Smooth muscle cell (in vitro differentiated cells): ENCODE results near the gene PID1. TPM values are rescaled to one million over a fixed set of nuclear protein-coding genes. Genes with fewer than 3 reads are reported as not detected.

Source experiments
- DNase-seq: peaks from one replicate; lab custom pipeline; 2025; ENCODE audit not compliant: unreplicated experiment; lab: John Stamatoyannopoulos, UW
- H2AFZ ChIP-seq: fragments of 200-600 bp; sonication (generic); 2 replicates; pipeline ENCODE4 v1.6.0; 2016; ENCODE audit warnings: antibody characterized with exemption, low read depth, mild to moderate bottlenecking
- H3F3A ChIP-seq: fragments of 200-600 bp; sonication (generic); 2 replicates; pipeline ENCODE4 v1.6.0; 2017; ENCODE audit warnings: antibody characterized with exemption, low read depth
- H3K27ac ChIP-seq: fragments of 200-600 bp; sonication (generic); 2 replicates; pipeline ENCODE4 v1.5.1; 2016; ENCODE audit warnings: low read depth, mild to moderate bottlenecking
- H3K27me3 ChIP-seq: fragments of 200-600 bp; sonication (generic); 2 replicates; pipeline ENCODE4 v1.6.1; 2016; ENCODE audit warnings: low read depth, mild to moderate bottlenecking
- H3K36me3 ChIP-seq: fragments of 200-600 bp; sonication (generic); 2 replicates; pipeline ENCODE4 v1.5.1; 2016; ENCODE audit warnings: low read depth
- H3K4me1 ChIP-seq: fragments of 200-600 bp; sonication (generic); 2 replicates; pipeline ENCODE4 v1.5.1; 2016; ENCODE audit warnings: low read depth
- H3K4me2 ChIP-seq: fragments of 200-600 bp; sonication (generic); 2 replicates; pipeline ENCODE4 v1.6.0; 2016; ENCODE audit warnings: mild to moderate bottlenecking
- H3K4me3 ChIP-seq: fragments of 200-600 bp; sonication (generic); 2 replicates; pipeline ENCODE4 v1.5.1; 2016; ENCODE audit warnings: mild to moderate bottlenecking
- H3K79me2 ChIP-seq: fragments of 200-600 bp; sonication (generic); 2 replicates; pipeline ENCODE4 v1.6.0; 2016; ENCODE audit warnings: low read depth, mild to moderate bottlenecking
- H3K9ac ChIP-seq: fragments of 200-600 bp; sonication (generic); 2 replicates; pipeline ENCODE4 v1.6.0; 2016; ENCODE audit warnings: low read depth
- H3K9me3 ChIP-seq: fragments of 200-600 bp; sonication (generic); replicated peaks from 2 replicates; pipeline ENCODE4 v1.5.1; 2016; ENCODE audit warnings: low read depth
- H4K20me1 ChIP-seq: fragments of 200-600 bp; sonication (generic); 2 replicates; pipeline ENCODE4 v1.6.0; 2016; ENCODE audit warnings: low read depth
- WGBS: methylation state at CpG from one replicate; pipeline ENCODE4 v1.1.7; 2016; ENCODE audit warnings: low lambda C conversion rate; 5-methylcytosine and 5-hydroxymethylcytosine counted together
- polyA plus RNA-seq: library from polyadenylated mRNA; unstranded; fragments of >200 nt; fragmentation: Nextera tagmentation; extraction: Ambion mirVana; gene quantifications from 2 replicates; pipeline ENCODE4 v1.2.1, GENCODE V29; 2016
- total RNA-seq: library from RNA; depleted of rRNA; stranded (reverse); fragments of >200 nt; gene quantifications from 2 replicates; pipeline ENCODE4 v1.2.3, GENCODE V29; 2014
- TF ChIP-seq, protein P1 (sequence below): fragments of 200-600 bp; sonication (generic); IDR thresholded peaks from 2 replicates; pipeline ENCODE4 v1.5.1; 2017; ENCODE audit warnings: borderline replicate concordance, mild to moderate bottlenecking, antibody characterized with exemption; ENCODE audit not compliant: insufficient read depth, poor library complexity, severe bottlenecking

Gene PID1
- total and polyA plus RNA-seq, 2 experiments from 2014 or later: 18.1 to 45.3 TPM

DNA sequence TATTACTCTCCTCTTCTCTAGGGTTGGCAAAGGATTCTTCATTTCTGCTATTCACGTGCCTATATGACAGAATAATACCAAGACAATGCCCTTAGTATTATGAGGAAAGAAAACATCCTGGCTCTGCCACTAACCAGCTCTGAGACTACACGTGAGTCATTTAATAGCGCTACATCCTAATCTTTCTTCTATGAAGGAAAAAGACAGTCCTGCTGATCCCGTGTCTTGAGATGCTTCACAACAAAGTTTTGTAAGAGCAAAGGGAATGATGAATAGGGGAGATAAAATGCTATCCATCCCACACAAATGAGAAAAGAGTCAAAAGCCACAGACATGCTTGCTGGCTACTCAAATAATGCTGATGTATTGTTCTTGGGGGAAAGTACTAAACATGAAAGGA lies 152.8 kb downstream of the PID1 start:
- H3K36me3 ChIP-seq: no peaks in the 10 kb centered on the region
- H3K4me2 ChIP-seq: peak overlapping the region; percentile 23
- no peak overlapping the region for H3K9ac ChIP-seq
- H3K9me3 ChIP-seq: no peaks in the 10 kb centered on the region
- H3K4me3 ChIP-seq: no peak overlapping the region
- TF ChIP-seq, protein P1, sequence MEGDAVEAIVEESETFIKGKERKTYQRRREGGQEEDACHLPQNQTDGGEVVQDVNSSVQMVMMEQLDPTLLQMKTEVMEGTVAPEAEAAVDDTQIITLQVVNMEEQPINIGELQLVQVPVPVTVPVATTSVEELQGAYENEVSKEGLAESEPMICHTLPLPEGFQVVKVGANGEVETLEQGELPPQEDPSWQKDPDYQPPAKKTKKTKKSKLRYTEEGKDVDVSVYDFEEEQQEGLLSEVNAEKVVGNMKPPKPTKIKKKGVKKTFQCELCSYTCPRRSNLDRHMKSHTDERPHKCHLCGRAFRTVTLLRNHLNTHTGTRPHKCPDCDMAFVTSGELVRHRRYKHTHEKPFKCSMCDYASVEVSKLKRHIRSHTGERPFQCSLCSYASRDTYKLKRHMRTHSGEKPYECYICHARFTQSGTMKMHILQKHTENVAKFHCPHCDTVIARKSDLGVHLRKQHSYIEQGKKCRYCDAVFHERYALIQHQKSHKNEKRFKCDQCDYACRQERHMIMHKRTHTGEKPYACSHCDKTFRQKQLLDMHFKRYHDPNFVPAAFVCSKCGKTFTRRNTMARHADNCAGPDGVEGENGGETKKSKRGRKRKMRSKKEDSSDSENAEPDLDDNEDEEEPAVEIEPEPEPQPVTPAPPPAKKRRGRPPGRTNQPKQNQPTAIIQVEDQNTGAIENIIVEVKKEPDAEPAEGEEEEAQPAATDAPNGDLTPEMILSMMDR: no peak
- peaks cover 24% of the 10 kb centered on the region for H3K79me2 ChIP-seq
- peaks cover 5% of the 10 kb centered on the region for H3F3A ChIP-seq
- peak overlapping the region; percentile 39 for H3K27ac ChIP-seq
- no peaks in the 10 kb centered on the region for H3K27me3 ChIP-seq
- H4K20me1 ChIP-seq: no peaks in the 10 kb centered on the region
- 14% methylated on average over 4 of the region's 4 CpGs for WGBS
- no peak overlapping the region for H2AFZ ChIP-seq
- no peak for DNase-seq
- no peaks in the 10 kb centered on the region for H3K4me1 ChIP-seq

DNA sequence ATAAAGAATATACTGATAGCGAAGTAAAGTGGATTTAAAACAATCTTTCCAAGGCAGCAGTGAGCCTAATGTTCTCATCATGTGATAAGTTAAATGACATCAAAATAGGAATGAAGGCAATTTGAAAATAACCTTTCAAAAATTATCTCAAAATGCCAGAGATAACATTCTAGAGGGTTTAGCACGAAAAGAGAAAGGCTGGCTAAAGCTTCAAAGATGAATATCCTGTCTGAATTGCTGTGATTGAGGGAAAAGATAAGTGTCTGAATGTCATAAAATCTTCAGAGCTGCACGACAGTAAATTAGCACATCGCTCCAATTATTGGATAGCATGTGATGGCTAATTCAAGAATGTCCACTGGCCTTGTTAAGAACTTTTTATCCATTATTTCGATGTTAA lies 159.3 kb downstream of the PID1 start:
- peaks cover 4% of the 10 kb centered on the region for H4K20me1 ChIP-seq
- H3K4me3 ChIP-seq: no peak overlapping the region
- no peak overlapping the region for H2AFZ ChIP-seq
- H3F3A ChIP-seq: no peaks in the 10 kb centered on the region
- no peak overlapping the region for H3K27ac ChIP-seq
- H3K79me2 ChIP-seq: peaks cover 22% of the 10 kb centered on the region
- DNase-seq: no peak
- no peaks in the 10 kb centered on the region for H3K9me3 ChIP-seq
- H3K36me3 ChIP-seq: no peaks in the 10 kb centered on the region
- 48% methylated on average over 5 of the region's 5 CpGs for WGBS
- TF ChIP-seq, protein P1: no peak
- no peaks in the 10 kb centered on the region for H3K4me1 ChIP-seq
- no peaks in the 10 kb centered on the region for H3K27me3 ChIP-seq
- peak overlapping the region; percentile 3 for H3K4me2 ChIP-seq
- H3K9ac ChIP-seq: no peak overlapping the region

DNA sequence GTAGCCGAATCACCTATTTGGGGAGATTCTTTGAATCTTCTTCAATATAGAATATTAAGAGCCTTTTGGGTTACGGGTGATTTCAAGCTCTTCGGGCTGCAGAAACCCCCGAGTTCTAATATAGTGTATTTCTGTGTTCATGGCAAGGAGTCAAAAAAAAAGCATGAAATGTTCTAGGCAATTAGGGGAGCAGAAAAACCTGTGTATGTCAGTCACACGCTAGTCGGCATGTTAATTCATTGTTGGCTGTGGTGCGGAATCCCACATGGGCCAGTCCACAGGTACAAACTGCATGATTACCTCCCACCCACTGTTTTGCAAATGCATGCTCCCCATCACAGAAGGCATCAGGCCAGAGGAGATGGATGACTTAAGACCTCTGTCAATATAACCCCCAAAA lies 161.9 kb downstream of the PID1 start:
- WGBS: 97% methylated on average over 7 of the region's 7 CpGs

DNA sequence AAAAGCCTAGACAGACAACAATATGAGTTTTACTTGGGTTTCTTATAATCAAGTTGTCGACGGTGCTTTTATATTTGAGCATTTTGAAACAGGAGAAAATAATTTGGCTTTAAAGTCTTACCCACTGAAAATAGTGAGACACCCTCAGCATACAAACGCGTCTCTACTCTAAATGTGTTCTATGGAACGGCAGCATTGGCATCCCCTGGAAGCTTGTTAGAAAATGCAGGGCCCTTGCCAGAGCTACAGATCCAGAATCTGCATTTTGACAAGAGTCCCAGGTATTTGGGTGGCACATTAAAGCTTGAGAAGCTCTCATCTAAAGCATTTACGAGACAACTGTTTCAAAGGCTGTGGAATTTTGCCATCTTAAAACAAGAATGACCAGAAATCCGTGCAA lies 163.5 kb downstream of the PID1 start:
- no peak overlapping the region for H3K4me2 ChIP-seq
- no peaks in the 10 kb centered on the region for H3K36me3 ChIP-seq
- TF ChIP-seq, protein P1: no peak
- H3K79me2 ChIP-seq: peaks cover 20% of the 10 kb centered on the region
- H3K27me3 ChIP-seq: no peaks in the 10 kb centered on the region
- no peak overlapping the region for H3K4me3 ChIP-seq
- no peaks in the 10 kb centered on the region for H3F3A ChIP-seq
- no peak overlapping the region for H2AFZ ChIP-seq
- DNase-seq: no peak
- no peak overlapping the region for H3K9ac ChIP-seq
- WGBS: 83% methylated on average over 7 of the region's 7 CpGs
- H3K4me1 ChIP-seq: no peaks in the 10 kb centered on the region
- H4K20me1 ChIP-seq: peaks cover 4% of the 10 kb centered on the region
- H3K9me3 ChIP-seq: no peaks in the 10 kb centered on the region
- no peak overlapping the region for H3K27ac ChIP-seq

More for the DNA sequence above, 161.9 kb downstream of the PID1 start:
- H3K79me2 ChIP-seq: peaks cover 16% of the 10 kb centered on the region
- H3K27me3 ChIP-seq: no peaks in the 10 kb centered on the region
- no peaks in the 10 kb centered on the region for H3K36me3 ChIP-seq
- H3K4me2 ChIP-seq: no peak overlapping the region
- no peaks in the 10 kb centered on the region for H3K9me3 ChIP-seq
- H3F3A ChIP-seq: no peaks in the 10 kb centered on the region
- peaks cover 4% of the 10 kb centered on the region for H4K20me1 ChIP-seq
- DNase-seq: no peak
- H3K4me1 ChIP-seq: no peaks in the 10 kb centered on the region
- H3K27ac ChIP-seq: no peak overlapping the region
- TF ChIP-seq, protein P1: no peak
- H3K4me3 ChIP-seq: no peak overlapping the region
- no peak overlapping the region for H3K9ac ChIP-seq
- no peak overlapping the region for H2AFZ ChIP-seq
